GM19043 (cell line): ENCODE results near the gene ACOXL.

ENCODE experiments used
- ATAC-seq: cut with Tn5 transposase; IDR thresholded peaks from one replicate; pipeline ENCODE4 v1.9.1; 2021; ENCODE audit warnings: low read depth; ENCODE audit not compliant: unreplicated experiment

ACOXL gene

GRCh38 chr2:110751642-110752041 lies 19.3 kb downstream of the ACOXL start:
- no peak for ATAC-seq

GRCh38 chr2:110752871-110753270 lies 20.5 kb downstream of the ACOXL start:
- ATAC-seq = no peak

GRCh38 chr2:110755491-110756078 lies 23.2 kb downstream of the ACOXL start:
- ATAC-seq = no peak

- ATAC-seq = no peak
Observed at GRCh38 chr2:110759411-110759810, 27.0 kb downstream of the ACOXL start.

GRCh38 chr2:110764931-110765330 lies 32.6 kb downstream of the ACOXL start:
- no peak for ATAC-seq

GRCh38 chr2:110766291-110766690 lies 33.9 kb downstream of the ACOXL start:
- ATAC-seq = no peak

GRCh38 chr2:110768591-110768990 lies 36.2 kb downstream of the ACOXL start:
- ATAC-seq = no peak

GRCh38 chr2:110770404-110770958 lies 38.1 kb downstream of the ACOXL start:
- ATAC-seq = no peak

GRCh38 chr2:110770959-110771431 lies 38.6 kb downstream of the ACOXL start:
- ATAC-seq = no peak

- ATAC-seq = no peak
Observed at GRCh38 chr2:110771547-110772382, 39.4 kb downstream of the ACOXL start.

GRCh38 chr2:110772383-110772755 lies 40.0 kb downstream of the ACOXL start:
- ATAC-seq = no peak

- ATAC-seq = no peak
Observed at GRCh38 chr2:110773401-110773921, 41.1 kb downstream of the ACOXL start.

GRCh38 chr2:110774701-110775100 lies 42.3 kb downstream of the ACOXL start:
- no peak for ATAC-seq

GRCh38 chr2:110777531-110778311 lies 45.3 kb downstream of the ACOXL start:
- no peak for ATAC-seq

GRCh38 chr2:110780461-110780860 lies 48.1 kb downstream of the ACOXL start:
- ATAC-seq = no peak

GRCh38 chr2:110783196-110783873 lies 51.0 kb downstream of the ACOXL start:
- no peak for ATAC-seq

GRCh38 chr2:110784047-110784631 lies 51.8 kb downstream of the ACOXL start:
- no peak for ATAC-seq

- no peak for ATAC-seq
Observed at GRCh38 chr2:110785439-110785838, 53.1 kb downstream of the ACOXL start.

- ATAC-seq = no peak
Observed at GRCh38 chr2:110788976-110789375, 56.6 kb downstream of the ACOXL start.

GRCh38 chr2:110789706-110790105 lies 57.3 kb downstream of the ACOXL start:
- no peak for ATAC-seq
